ENCODE measurements around the gene TMEM163. TPM values are rescaled to one million over a fixed set of nuclear protein-coding genes. Genes with fewer than 3 reads are reported as not detected.
"Not testable (repeated sequence)": the region's sequence is repeated elsewhere in the genome, so short reads cannot be mapped to it uniquely, and the experiment has no call there.

The TMEM163 gene
- total RNA-seq: 1 to 10 TPM in 1 of 2 donors, under 1 TPM in 1; 0.93 to 2.6 TPM

- H3K36me3 Mint-ChIP-seq: no peaks in the 10 kb centered on the region
- H3K4me3 Mint-ChIP-seq: peak within 1 kb of the TSS; percentile 88
- peaks cover 46 to 49% of the 10 kb centered on the region in 2 donors for H3K27me3 Mint-ChIP-seq
- peak within 1 kb of the TSS in 1 of 2 donors; percentile 8 for H3K27ac Mint-ChIP-seq
- peaks cover 24 to 37% of the 10 kb centered on the region in 2 donors for H3K4me1 Mint-ChIP-seq (ENCODE audit: low read depth in 2 of 2)
- ATAC-seq (peak; percentile 75 to 82), DNase-seq (ENCODE audit: low spot score) (no peak)
- no peaks in the 10 kb centered on the region for H3K9me3 Mint-ChIP-seq
Measured at GRCh38 chr2:134718817-134719814, at the start of gene TMEM163. Gene TMEM163 (minus strand): TSS chr2:134719000.

- Mint-ChIP-seq H3K36me3 (no peaks in the 10 kb centered on the region), H3K4me1 (ENCODE audit: low read depth in 2 of 2) (no peaks in the 10 kb centered on the region), H3K27me3 (peaks cover 7 to 8% of the 10 kb centered on the region in 2 donors), H3K4me3 (no peak overlapping the region), H3K9me3 (no peaks in the 10 kb centered on the region), H3K27ac (no peak overlapping the region)
- ATAC-seq: no peak
- DNase-seq (ENCODE audit: low spot score): no peak
Measured at GRCh38 chr2:134766583-134766982, 47.8 kb upstream of the TMEM163 start.

GRCh38 chr2:134765987-134766386, 47.2 kb upstream of the TMEM163 start:
- Mint-ChIP-seq H3K9me3 (no peaks in the 10 kb centered on the region), H3K4me3 (no peak overlapping the region), H3K27me3 (peaks cover 7 to 8% of the 10 kb centered on the region in 2 donors), H3K27ac (no peak overlapping the region), H3K4me1 (ENCODE audit: low read depth in 2 of 2) (no peaks in the 10 kb centered on the region), H3K36me3 (no peaks in the 10 kb centered on the region)
- ATAC-seq (no peak), DNase-seq (ENCODE audit: low spot score) (no peak)

- Mint-ChIP-seq H3K4me1 (ENCODE audit: low read depth in 2 of 2) (no peaks in the 10 kb centered on the region), H3K36me3 (no peaks in the 10 kb centered on the region), H3K27me3 (peaks cover 4 to 7% of the 10 kb centered on the region in 2 donors), H3K27ac (no peak overlapping the region), H3K4me3 (no peak overlapping the region), H3K9me3 (no peaks in the 10 kb centered on the region)
- ATAC-seq: no peak
- DNase-seq (ENCODE audit: low spot score): no peak
Measured at GRCh38 chr2:134764164-134764563, 45.4 kb upstream of the TMEM163 start.

GRCh38 chr2:134763164-134763710, 44.4 kb upstream of the TMEM163 start:
- no peak overlapping the region for H3K27ac Mint-ChIP-seq
- no peaks in the 10 kb centered on the region for H3K9me3 Mint-ChIP-seq
- H3K36me3 Mint-ChIP-seq: no peaks in the 10 kb centered on the region

GRCh38 chr2:134762508-134762907, 43.7 kb upstream of the TMEM163 start:
- no peak overlapping the region for H3K27ac Mint-ChIP-seq

More at GRCh38 chr2:134763164-134763710, 44.4 kb upstream of the TMEM163 start:
- ATAC-seq: peak in 1 of 2 donors; percentile 24
- H3K4me1 Mint-ChIP-seq (ENCODE audit: low read depth in 2 of 2): peaks cover 0 to 4% of the 10 kb centered on the region in 2 donors
- no peak overlapping the region for H3K4me3 Mint-ChIP-seq
- peaks cover 4 to 11% of the 10 kb centered on the region in 2 donors for H3K27me3 Mint-ChIP-seq
- no peak for DNase-seq (ENCODE audit: low spot score)

GRCh38 chr2:134760385-134760784, 41.6 kb upstream of the TMEM163 start:
- peaks cover 7 to 17% of the 10 kb centered on the region in 2 donors for H3K27me3 Mint-ChIP-seq
- H3K9me3 Mint-ChIP-seq: no peaks in the 10 kb centered on the region
- peaks cover 5% of the 10 kb centered on the region for H3K36me3 Mint-ChIP-seq
- DNase-seq (ENCODE audit: low spot score) (no peak), ATAC-seq (no peak)
- no peak overlapping the region for H3K27ac Mint-ChIP-seq
- peaks cover 0 to 5% of the 10 kb centered on the region in 2 donors for H3K4me1 Mint-ChIP-seq (ENCODE audit: low read depth in 2 of 2)
- no peak overlapping the region for H3K4me3 Mint-ChIP-seq

More at GRCh38 chr2:134762508-134762907, 43.7 kb upstream of the TMEM163 start:
- peaks cover 6 to 14% of the 10 kb centered on the region in 2 donors for H3K27me3 Mint-ChIP-seq
- no peaks in the 10 kb centered on the region for H3K9me3 Mint-ChIP-seq
- H3K4me3 Mint-ChIP-seq: no peak overlapping the region
- ATAC-seq: no peak
- peaks cover 0 to 5% of the 10 kb centered on the region in 2 donors for H3K4me1 Mint-ChIP-seq (ENCODE audit: low read depth in 2 of 2)
- DNase-seq (ENCODE audit: low spot score): no peak
- H3K36me3 Mint-ChIP-seq: no peaks in the 10 kb centered on the region

- Mint-ChIP-seq H3K4me1 (ENCODE audit: low read depth in 2 of 2) (peaks cover 0 to 5% of the 10 kb centered on the region in 2 donors), H3K27ac (no peak overlapping the region), H3K36me3 (peaks cover 11% of the 10 kb centered on the region), H3K4me3 (no peak overlapping the region), H3K27me3 (peaks cover 19 to 20% of the 10 kb centered on the region in 2 donors), H3K9me3 (peaks cover 3% of the 10 kb centered on the region)
- ATAC-seq: no peak
- DNase-seq (ENCODE audit: low spot score): no peak
Measured at GRCh38 chr2:134758633-134759032, 39.8 kb upstream of the TMEM163 start.

- peaks cover 37 to 42% of the 10 kb centered on the region in 2 donors for H3K27me3 Mint-ChIP-seq
- not testable (repeated sequence) for DNase-seq (ENCODE audit: low spot score); H3K4me3 Mint-ChIP-seq; H3K9me3 Mint-ChIP-seq; H3K27ac Mint-ChIP-seq; H3K4me1 Mint-ChIP-seq (ENCODE audit: low read depth in 2 of 2); ATAC-seq
- peaks cover 16% of the 10 kb centered on the region for H3K36me3 Mint-ChIP-seq
Measured at GRCh38 chr2:134751981-134752380, 33.2 kb upstream of the TMEM163 start.

- no peak for ATAC-seq
- DNase-seq (ENCODE audit: low spot score): no peak
- Mint-ChIP-seq H3K4me3 (peak overlapping the region; percentile 19), H3K4me1 (ENCODE audit: low read depth in 2 of 2) (peaks cover 12 to 14% of the 10 kb centered on the region in 2 donors), H3K9me3 (no peaks in the 10 kb centered on the region), H3K36me3 (no peaks in the 10 kb centered on the region), H3K27me3 (peaks cover 15 to 24% of the 10 kb centered on the region in 2 donors), H3K27ac (no peak overlapping the region)
Measured at GRCh38 chr2:134745546-134745945, 26.7 kb upstream of the TMEM163 start.

GRCh38 chr2:134745023-134745422, 26.2 kb upstream of the TMEM163 start:
- peak in 1 of 2 donors; percentile 55 for ATAC-seq
- DNase-seq (ENCODE audit: low spot score): no peak
- peaks cover 10 to 27% of the 10 kb centered on the region in 2 donors for H3K27me3 Mint-ChIP-seq

GRCh38 chr2:134739879-134740301, 21.1 kb upstream of the TMEM163 start:
- Mint-ChIP-seq H3K9me3 (no peaks in the 10 kb centered on the region), H3K4me1 (ENCODE audit: low read depth in 2 of 2) (peaks cover 4 to 12% of the 10 kb centered on the region in 2 donors), H3K27ac (no peak overlapping the region), H3K27me3 (peaks cover 2 to 16% of the 10 kb centered on the region in 2 donors), H3K36me3 (no peaks in the 10 kb centered on the region), H3K4me3 (no peak overlapping the region)
- DNase-seq (ENCODE audit: low spot score) (no peak), ATAC-seq (peak in 1 of 2 donors; percentile 27)

More at GRCh38 chr2:134745023-134745422, 26.2 kb upstream of the TMEM163 start:
- no peaks in the 10 kb centered on the region for H3K9me3 Mint-ChIP-seq
- H3K4me1 Mint-ChIP-seq (ENCODE audit: low read depth in 2 of 2): peaks cover 12 to 14% of the 10 kb centered on the region in 2 donors
- no peak overlapping the region for H3K27ac Mint-ChIP-seq
- H3K4me3 Mint-ChIP-seq: peak overlapping the region; percentile 24
- no peaks in the 10 kb centered on the region for H3K36me3 Mint-ChIP-seq

- peak in 1 of 2 donors; percentile 9 for ATAC-seq
- H3K4me1 Mint-ChIP-seq (ENCODE audit: low read depth in 2 of 2): peaks cover 0 to 8% of the 10 kb centered on the region in 2 donors
- H3K4me3 Mint-ChIP-seq: no peak overlapping the region
- no peaks in the 10 kb centered on the region for H3K9me3 Mint-ChIP-seq
- no peak for DNase-seq (ENCODE audit: low spot score)
- H3K27me3 Mint-ChIP-seq: peaks cover 7 to 21% of the 10 kb centered on the region in 2 donors
- no peak overlapping the region for H3K27ac Mint-ChIP-seq
- H3K36me3 Mint-ChIP-seq: no peaks in the 10 kb centered on the region
Measured at GRCh38 chr2:134739236-134739878, 20.6 kb upstream of the TMEM163 start.
